Common myeloid progenitor, CD34-positive (primary cell): Measurements from ENCODE around the gene DPF3.
A peak's percentile ranks its signal among the peaks of the same experiment; 100 is the strongest.

ENCODE experiments used
- CTCF ChIA-PET: fragments of 350-600 bp; sonication (Branson Sonifier 250); formaldehyde crosslinking; loops from one replicate; lab custom pipeline; 2021; ENCODE audit warnings: antibody characterized with exemption; lab: Charles Lee
- POLR2A ChIA-PET: fragments of 350-600 bp; sonication (Branson Sonifier 250); formaldehyde crosslinking; loops from one replicate; lab custom pipeline; 2021; ENCODE audit warnings: antibody characterized with exemption; lab: Charles Lee
- DNase-seq, 3 donors: peaks; one replicate each; pipeline versions ENCODE4 v3.0.0 to v3.0.0-alpha.2; 2013
- H3K27ac ChIP-seq, 2 experiments: 1 replicate in 1 of 2; 2 replicates in 1 of 2; pipeline ENCODE4 v1.7.0; 2013; ENCODE audit warnings: inconsistent platforms in 2 of 2, low read length in 2 of 2, mild to moderate bottlenecking in 2 of 2, low read depth in 1 of 2, moderate library complexity in 1 of 2; ENCODE audit not compliant: severe bottlenecking in 2 of 2, insufficient read depth in 1 of 2, poor library complexity in 1 of 2
- H3K27me3 ChIP-seq, 5 experiments: replicated peaks in 2 of 5; 1 replicate in 3 of 5; 2 replicates in 2 of 5; pipeline versions ENCODE4 v1.6.1 to v1.7.0; 2013; ENCODE audit warnings: low read length in 4 of 5, mild to moderate bottlenecking in 2 of 5, moderate library complexity in 2 of 5, inconsistent platforms in 1 of 5; ENCODE audit not compliant: insufficient read depth in 5 of 5, control insufficient read depth in 4 of 5
- H3K36me3 ChIP-seq, 4 experiments: 1 replicate in 2 of 4; 2 replicates in 2 of 4; pipeline versions ENCODE4 v1.6.1 to v1.7.0; 2013; ENCODE audit warnings: low read length in 3 of 4, control low read depth in 1 of 4, mild to moderate bottlenecking in 1 of 4; ENCODE audit not compliant: control insufficient read depth in 4 of 4, insufficient read depth in 4 of 4
- H3K4me1 ChIP-seq, 4 experiments: 1 replicate in 3 of 4; 2 replicates in 1 of 4; pipeline versions ENCODE4 v1.6.1 to v1.7.1; 2013; ENCODE audit warnings: low read length in 3 of 4, mild to moderate bottlenecking in 3 of 4, control low read depth in 1 of 4, inconsistent platforms in 1 of 4, moderate library complexity in 1 of 4; ENCODE audit not compliant: control insufficient read depth in 4 of 4, insufficient read depth in 4 of 4; ENCODE audit errors: control extremely low read depth in 1 of 4
- H3K4me3 ChIP-seq, 7 experiments: 1 replicate in 4 of 7; 2 replicates in 3 of 7; pipeline versions ENCODE4 v1.5.1 to v1.7.0; 2013; ENCODE audit warnings: mild to moderate bottlenecking in 7 of 7, low read length in 6 of 7, moderate library complexity in 6 of 7, inconsistent platforms in 2 of 7, low read depth in 2 of 7, control low read depth in 1 of 7; ENCODE audit not compliant: insufficient read depth in 4 of 7, control insufficient read depth in 1 of 7; ENCODE audit errors: extremely low read depth in 1 of 7
- H3K9me3 ChIP-seq, 5 experiments: 1 replicate in 4 of 5; 2 replicates in 1 of 5; pipeline versions ENCODE4 v1.6.1 to v1.7.1; 2013; ENCODE audit warnings: low read length in 4 of 5, mild to moderate bottlenecking in 2 of 5, inconsistent platforms in 1 of 5, low read depth in 1 of 5, moderate library complexity in 1 of 5; ENCODE audit not compliant: control insufficient read depth in 4 of 5, insufficient read depth in 2 of 5; ENCODE audit errors: control extremely low read depth in 1 of 5
- WGBS: methylation state at CpG from one replicate; pipeline ENCODE4 v1.1.5; 2013; ENCODE audit not compliant: insufficient coverage; 5-methylcytosine and 5-hydroxymethylcytosine counted together

DPF3 gene

GRCh38 chr14:72793156-72793939 lies 100.6 kb downstream of the DPF3 start:
- Histone ChIP-seq H3K9me3 (no peaks in the 10 kb centered on the region), H3K27me3 (peaks cover 0 to 7% (median 0%) of the 10 kb centered on the region in 5 experiments), H3K27ac (no peak overlapping the region), H3K4me3 (no peak overlapping the region), H3K36me3 (no peaks in the 10 kb centered on the region), H3K4me1 (peaks cover 0 to 2% (median 0%) of the 10 kb centered on the region in 4 experiments)
- CTCF ChIA-PET, result no interaction called here
- POLR2A ChIA-PET, result no interaction called here
- WGBS, result 84% methylated on average over 5 of the region's 7 CpGs
- DNase-seq, result no peak

- ChIA-PET POLR2A (no interaction called here), CTCF (no interaction called here)
- H3K36me3 ChIP-seq, result no peaks in the 10 kb centered on the region
- H3K27ac ChIP-seq, result no peak overlapping the region
- H3K27me3 ChIP-seq, result peaks cover 0 to 7% (median 0%) of the 10 kb centered on the region in 5 experiments
- 97% methylated on average over 12 of the region's 16 CpGs for WGBS
- DNase-seq, result no peak
- H3K9me3 ChIP-seq, result no peaks in the 10 kb centered on the region
- peaks cover 0 to 9% (median 0%) of the 10 kb centered on the region in 4 experiments for H3K4me1 ChIP-seq
- H3K4me3 ChIP-seq, result no peak overlapping the region
Measured at GRCh38 chr14:72792051-72792788, 101.7 kb downstream of the DPF3 start.

- H3K4me1 ChIP-seq, result peaks cover 0 to 9% (median 0%) of the 10 kb centered on the region in 4 experiments
- WGBS, result 97% methylated on average over 5 of the region's 10 CpGs
- no peak overlapping the region for H3K27ac ChIP-seq
- no peak overlapping the region for H3K4me3 ChIP-seq
- peaks cover 0 to 7% (median 0%) of the 10 kb centered on the region in 5 experiments for H3K27me3 ChIP-seq
- DNase-seq, result no peak
- no peaks in the 10 kb centered on the region for H3K9me3 ChIP-seq
- POLR2A ChIA-PET, result no interaction called here
- CTCF ChIA-PET, result no interaction called here
- H3K36me3 ChIP-seq, result no peaks in the 10 kb centered on the region
Measured at GRCh38 chr14:72790887-72791566, 102.9 kb downstream of the DPF3 start.

- Histone ChIP-seq H3K27ac (no peak overlapping the region), H3K36me3 (no peaks in the 10 kb centered on the region), H3K4me1 (peaks cover 0 to 9% (median 0%) of the 10 kb centered on the region in 4 experiments), H3K9me3 (no peaks in the 10 kb centered on the region), H3K27me3 (peaks cover 0 to 4% (median 0%) of the 10 kb centered on the region in 5 experiments), H3K4me3 (no peak overlapping the region)
- CTCF ChIA-PET, result no interaction called here
- DNase-seq, result peak in 2 of 3 donors; percentile 10 to 24
- 100% methylated on average over 10 of the region's 13 CpGs for WGBS
- POLR2A ChIA-PET, result no interaction called here
Measured at GRCh38 chr14:72788972-72789728, 104.8 kb downstream of the DPF3 start.

- no peak overlapping the region for H3K27ac ChIP-seq
- 19% methylated on average over 3 of the region's 6 CpGs for WGBS
- DNase-seq, result peak in 2 of 3 donors; percentile 6 to 15
- no peaks in the 10 kb centered on the region for H3K36me3 ChIP-seq
- peaks cover 0 to 4% (median 0%) of the 10 kb centered on the region in 5 experiments for H3K27me3 ChIP-seq
- no peak overlapping the region for H3K4me3 ChIP-seq
- H3K9me3 ChIP-seq, result no peaks in the 10 kb centered on the region
- ChIA-PET POLR2A (no interaction called here), CTCF (no interaction called here)
- peaks cover 0 to 9% (median 0%) of the 10 kb centered on the region in 4 experiments for H3K4me1 ChIP-seq
Measured at GRCh38 chr14:72788255-72788654, 105.6 kb downstream of the DPF3 start.

- H3K9me3 ChIP-seq, result no peaks in the 10 kb centered on the region
- no peaks in the 10 kb centered on the region for H3K36me3 ChIP-seq
- peaks cover 0 to 9% (median 0%) of the 10 kb centered on the region in 4 experiments for H3K4me1 ChIP-seq
- 91% methylated on average over 6 of the region's 6 CpGs for WGBS
- no peak for DNase-seq
- H3K27me3 ChIP-seq, result peaks cover 0 to 4% (median 0%) of the 10 kb centered on the region in 5 experiments
- H3K27ac ChIP-seq, result no peak overlapping the region
- ChIA-PET POLR2A (no interaction called here), CTCF (interaction anchor here (0.7 kb wide), 1 partner anchor 58 kb away, joined by 3 read pairs; no protein-coding TSS in a partner anchor)
- H3K4me3 ChIP-seq, result no peak overlapping the region
Measured at GRCh38 chr14:72787841-72788240, 106.1 kb downstream of the DPF3 start.
